HG03354 (cell line): Measurements from ENCODE around the gene DLX6.
A peak's percentile ranks its signal among the peaks of the same experiment; 100 is the strongest.
"Not testable (repeated sequence)": the region's sequence is repeated elsewhere in the genome, so short reads cannot be mapped to it uniquely, and the experiment has no call there.

Experiments used
- ATAC-seq: cut with Tn5 transposase; IDR thresholded peaks from one replicate; pipeline ENCODE4 v1.9.1; 2021; ENCODE audit warnings: mild to moderate bottlenecking; ENCODE audit not compliant: unreplicated experiment, poor library complexity, severe bottlenecking

DLX6 gene

GRCh38 chr7:97020601-97020995 is 15.2 kb downstream of the DLX6 start:
- no peak for ATAC-seq

GRCh38 chr7:97020996-97021746 is 15.8 kb downstream of the DLX6 start:
- ATAC-seq: no peak

- no peak for ATAC-seq
Observed at GRCh38 chr7:97021747-97022490, 16.6 kb downstream of the DLX6 start.

GRCh38 chr7:97022491-97023306 is 17.3 kb downstream of the DLX6 start:
- no peak for ATAC-seq

- no peak for ATAC-seq
Observed at GRCh38 chr7:97024209-97025129, 19.1 kb downstream of the DLX6 start, which contains the start of gene DLX5. Gene DLX5 (minus strand): TSS chr7:97024831. CDS start chr7:97024623, 208 bp downstream.

GRCh38 chr7:97025130-97025499 is 19.8 kb downstream of the DLX6 start:
- ATAC-seq: no peak

- no peak for ATAC-seq
Observed at GRCh38 chr7:97025983-97026714, 20.8 kb downstream of the DLX6 start.

GRCh38 chr7:97026715-97027426 is 21.5 kb downstream of the DLX6 start:
- ATAC-seq: no peak

- ATAC-seq: peak; percentile 96
Observed at GRCh38 chr7:97027427-97028234, 22.3 kb downstream of the DLX6 start.

- not testable (repeated sequence) for ATAC-seq
Observed at GRCh38 chr7:97034213-97034852, 29.0 kb downstream of the DLX6 start.

- no peak for ATAC-seq
Observed at GRCh38 chr7:97039374-97040065, 34.2 kb downstream of the DLX6 start.

GRCh38 chr7:97043281-97043680 is 37.9 kb downstream of the DLX6 start:
- no peak for ATAC-seq
